DMS53 treated with DMSO at 0.1 percent for 48 hours (cell line): ENCODE results near the gene TBC1D8.
A peak's percentile ranks its signal among the peaks of the same experiment; 100 is the strongest.

Experiments
- DNase-seq: peaks from one replicate; lab custom pipeline; 2025; ENCODE audit not compliant: unreplicated experiment; lab: John Stamatoyannopoulos, UW

Gene TBC1D8

DNA sequence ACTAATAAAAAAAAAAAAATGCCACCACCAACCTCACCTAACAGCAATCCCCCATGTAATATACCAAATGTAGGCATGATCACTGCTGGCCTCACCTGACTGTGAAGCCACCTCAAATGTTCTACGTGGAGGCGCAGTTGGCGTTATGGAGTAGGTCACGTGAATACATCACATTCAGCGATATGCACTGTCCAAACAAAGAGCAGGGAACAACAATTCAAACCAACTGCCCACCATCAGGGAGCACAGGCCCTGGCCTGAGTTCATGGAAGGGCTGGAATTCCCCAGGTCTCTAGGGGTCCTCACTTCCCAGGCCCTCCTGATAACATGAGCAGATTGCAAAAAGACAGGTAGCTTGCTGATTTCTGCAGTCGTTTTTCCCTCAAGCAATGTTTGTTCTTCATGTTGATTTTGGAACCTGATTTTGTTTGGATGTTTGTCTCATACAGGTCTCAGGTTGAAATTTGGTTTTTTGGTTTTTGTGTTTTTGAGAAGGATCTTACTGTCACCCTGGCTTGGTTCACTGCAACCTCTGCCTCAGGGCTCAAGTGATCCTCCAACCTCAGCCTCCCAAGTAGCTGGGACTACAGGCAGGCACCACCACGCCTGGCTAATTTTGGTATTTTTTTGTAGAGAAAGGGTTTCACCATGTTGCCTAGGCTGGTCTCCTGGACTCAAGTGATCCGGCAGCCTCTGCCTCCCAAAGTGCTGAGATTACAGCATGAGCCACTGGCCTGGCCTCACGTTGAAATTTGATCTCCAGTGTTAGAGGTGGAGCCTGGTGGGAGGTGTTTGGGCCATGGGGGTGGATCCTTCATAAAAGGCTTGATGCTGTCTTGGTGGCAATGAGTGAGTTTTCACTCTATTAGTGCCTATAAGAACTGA is 15.5 kb downstream of the TBC1D8 start:
- DNase-seq: no peak

DNA sequence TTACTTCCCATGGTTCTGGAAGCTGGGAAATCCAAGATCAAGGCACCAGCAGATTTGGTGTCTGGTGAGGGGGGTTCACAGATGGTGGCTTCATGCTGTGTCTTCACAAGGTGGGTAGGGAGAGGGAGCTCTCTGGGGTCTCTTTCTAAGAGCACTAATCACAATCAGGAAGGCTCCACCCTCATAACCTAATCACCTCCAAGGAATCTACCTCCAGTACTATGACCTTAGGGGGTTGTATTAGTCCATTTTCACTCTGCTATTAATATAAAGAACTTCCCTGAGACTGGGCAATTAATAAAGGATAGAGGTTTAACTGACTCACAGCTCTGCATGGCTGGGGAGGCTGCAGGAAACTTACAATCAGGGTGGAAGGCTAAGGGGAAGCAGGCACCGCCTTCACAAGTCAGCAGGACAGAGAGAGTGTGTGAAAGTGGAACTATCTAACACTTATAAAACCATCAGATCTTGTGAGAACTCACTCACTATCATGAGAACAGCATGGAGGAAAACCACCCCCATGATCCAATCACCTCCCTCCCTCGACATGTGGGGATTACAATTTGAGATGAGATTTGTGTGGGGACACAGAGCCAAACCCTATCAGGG is 17.6 kb downstream of the TBC1D8 start:
- no peak for DNase-seq

DNA sequence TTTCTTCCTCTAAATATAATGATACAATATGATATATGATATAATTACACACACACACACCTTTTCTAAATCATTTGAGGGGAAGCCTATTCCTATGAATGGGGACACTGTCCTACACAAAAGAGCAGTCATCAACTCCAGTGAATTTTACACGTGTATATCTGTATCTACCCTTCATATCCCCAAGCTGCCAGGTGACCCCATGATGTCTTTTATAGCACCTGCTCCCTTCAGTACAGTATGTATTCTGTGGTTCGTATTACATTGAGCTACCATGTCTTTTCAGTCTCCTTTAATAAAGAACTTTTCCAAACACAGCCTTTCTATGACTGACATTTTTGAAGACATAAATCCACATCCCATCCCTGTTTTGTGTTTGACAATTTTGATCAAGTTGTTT is 19.0 kb downstream of the TBC1D8 start:
- DNase-seq: no peak

DNA sequence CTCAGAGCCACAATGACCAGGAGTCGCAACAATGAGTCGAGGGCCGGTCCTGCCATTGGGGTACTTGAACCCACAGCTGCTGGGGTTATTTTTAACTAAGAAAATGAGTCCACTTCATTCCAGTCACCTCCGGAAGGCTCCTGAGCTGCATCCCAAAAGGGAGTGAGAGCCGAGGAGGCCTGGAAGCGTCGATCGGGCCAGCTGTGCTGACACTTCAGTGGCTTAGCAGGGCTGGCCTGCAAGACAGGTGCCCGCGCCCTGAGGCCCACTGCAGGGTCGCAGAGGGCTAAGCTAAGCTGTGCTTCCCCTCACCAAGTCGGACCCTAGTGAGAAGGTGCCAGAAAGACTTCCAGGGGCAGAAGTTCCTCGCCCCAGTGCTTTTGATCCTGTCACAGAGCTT is 21.1 kb downstream of the TBC1D8 start:
- no peak for DNase-seq

DNA sequence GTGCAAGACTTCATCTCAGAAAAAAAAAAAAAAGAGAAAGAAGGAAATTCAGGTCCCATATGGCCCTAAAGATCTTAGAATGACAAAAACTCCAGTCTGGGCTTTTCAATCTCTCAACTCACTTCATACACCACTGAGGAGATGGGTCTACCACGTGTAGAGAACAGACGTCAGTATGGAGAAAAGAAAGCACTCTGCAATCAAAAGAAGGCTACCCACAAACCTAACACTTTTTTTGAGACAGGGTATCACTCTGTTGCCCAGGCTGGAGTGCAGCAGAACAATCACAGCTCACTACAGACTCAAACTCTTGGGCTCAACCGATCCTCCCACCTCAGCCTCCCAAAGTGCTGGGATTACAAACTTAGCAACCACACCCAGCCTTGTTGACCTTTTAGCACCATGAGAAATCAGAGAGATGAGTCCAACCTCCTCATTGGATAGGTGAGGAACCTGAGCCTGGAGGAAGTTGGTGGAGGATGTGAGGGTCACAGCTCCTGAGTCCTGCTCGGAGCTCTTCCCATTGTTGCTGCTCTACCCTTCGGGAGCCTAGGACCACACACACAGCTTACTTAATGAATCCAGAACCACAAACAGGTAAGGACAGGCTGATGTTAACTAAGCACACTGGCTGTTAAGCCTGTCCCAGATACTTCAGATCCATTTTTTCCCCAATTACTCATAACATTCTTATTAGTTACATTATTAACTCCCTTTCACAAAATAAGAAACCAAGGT is 23.7 kb downstream of the TBC1D8 start:
- peak; percentile 46 for DNase-seq

DNA sequence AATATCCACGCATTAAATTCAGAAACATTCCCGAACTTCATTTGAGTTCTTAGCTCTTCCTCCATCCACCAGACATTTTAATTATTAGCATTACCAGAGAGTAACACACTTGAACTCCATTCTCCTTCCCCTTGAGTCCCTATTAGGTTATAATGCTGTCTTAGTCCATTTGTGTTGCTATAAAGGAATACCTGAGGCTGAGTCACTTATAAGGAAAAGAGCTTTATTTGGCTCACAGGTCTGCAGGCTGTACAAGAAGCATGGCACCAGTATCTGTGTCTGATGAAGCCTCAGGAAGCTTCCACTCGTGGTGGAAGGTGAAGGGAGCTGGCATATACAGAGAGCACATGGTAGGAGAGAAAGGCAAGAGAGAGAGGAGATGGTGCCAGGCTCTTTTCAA is 25.4 kb downstream of the TBC1D8 start:
- no peak for DNase-seq

DNA sequence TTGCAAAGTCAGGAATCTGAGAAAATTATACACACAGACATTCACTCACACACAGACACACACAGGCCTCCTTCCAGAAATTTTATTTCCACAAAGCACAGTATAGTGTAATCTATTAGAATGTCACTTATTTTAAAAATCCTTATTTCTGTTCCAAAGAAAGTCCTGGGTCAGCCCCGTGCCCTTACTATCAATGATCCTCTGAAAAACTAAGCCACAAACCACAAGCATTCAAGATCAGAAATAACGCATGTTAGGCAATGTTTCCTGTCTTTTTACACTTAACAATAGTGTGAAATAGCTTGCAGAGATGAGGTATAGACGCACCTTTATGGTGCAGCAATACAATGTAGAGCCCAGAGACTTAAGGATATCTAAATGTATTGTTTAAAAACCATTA is 25.8 kb downstream of the TBC1D8 start:
- no peak for DNase-seq

DNA sequence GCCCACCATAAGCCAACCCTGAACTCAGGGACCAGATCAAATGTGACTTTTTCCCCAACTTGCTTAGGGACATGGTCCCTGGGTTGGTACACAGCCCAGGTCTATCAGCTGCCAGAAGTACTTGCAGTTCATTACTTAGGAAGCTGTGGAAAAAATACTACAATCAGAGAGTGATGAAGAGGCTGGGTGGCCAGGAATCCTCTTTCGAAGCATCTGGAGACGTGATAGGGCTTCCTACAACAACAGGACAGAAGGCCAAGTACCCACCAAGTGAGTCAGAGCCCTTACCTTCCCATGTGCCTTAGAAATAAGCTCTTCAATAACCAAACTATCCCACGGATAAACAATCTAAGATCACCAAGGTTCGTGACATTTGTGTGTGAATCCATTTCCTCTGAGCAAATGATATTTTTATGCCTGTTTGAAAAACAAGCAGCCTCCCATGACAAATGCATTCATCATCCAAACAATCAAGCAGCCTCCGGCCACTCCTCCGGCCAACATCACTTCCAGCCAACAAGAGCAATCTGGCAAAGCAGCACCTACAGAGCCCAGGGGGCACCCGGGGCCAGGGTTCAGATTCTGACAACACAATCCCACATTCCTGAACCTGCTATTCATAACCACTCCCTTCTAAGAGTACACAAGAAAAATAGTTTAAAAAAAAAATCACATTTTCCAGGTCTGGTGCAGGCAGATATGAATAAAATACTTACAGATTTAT is 26.4 kb downstream of the TBC1D8 start:
- peak; percentile 59 for DNase-seq

DNA sequence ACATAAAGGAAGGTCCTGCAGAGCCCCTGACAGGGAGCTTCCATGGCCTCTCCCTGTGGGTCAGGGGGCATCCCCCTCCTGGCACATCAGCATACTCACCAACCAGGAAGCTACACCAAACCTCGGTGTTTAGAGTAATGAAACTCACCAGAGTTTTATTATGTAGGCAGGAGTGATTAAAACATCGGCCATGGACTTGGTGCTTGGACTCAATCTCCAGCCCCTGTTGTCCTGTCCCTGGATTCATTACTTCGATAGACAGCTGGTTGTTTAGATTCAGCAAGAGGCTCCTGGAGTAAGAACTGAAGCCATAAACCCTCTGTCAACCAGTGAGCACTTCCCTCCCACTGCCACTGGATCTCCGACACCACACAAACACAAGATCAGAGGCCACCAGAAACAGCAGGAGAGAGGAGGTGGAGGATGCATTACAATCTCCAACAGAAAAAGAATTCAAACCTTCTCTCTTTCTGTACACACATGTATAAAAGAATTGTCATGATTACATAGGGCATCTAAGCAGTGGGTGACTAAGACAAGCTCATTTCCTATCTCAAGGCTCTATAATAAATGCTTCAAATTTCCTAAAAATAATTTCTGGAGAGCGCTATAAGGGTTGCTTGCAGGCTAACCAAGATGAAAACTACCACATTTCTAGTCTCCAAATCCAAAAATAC is 27.2 kb downstream of the TBC1D8 start:
- DNase-seq: no peak

DNA sequence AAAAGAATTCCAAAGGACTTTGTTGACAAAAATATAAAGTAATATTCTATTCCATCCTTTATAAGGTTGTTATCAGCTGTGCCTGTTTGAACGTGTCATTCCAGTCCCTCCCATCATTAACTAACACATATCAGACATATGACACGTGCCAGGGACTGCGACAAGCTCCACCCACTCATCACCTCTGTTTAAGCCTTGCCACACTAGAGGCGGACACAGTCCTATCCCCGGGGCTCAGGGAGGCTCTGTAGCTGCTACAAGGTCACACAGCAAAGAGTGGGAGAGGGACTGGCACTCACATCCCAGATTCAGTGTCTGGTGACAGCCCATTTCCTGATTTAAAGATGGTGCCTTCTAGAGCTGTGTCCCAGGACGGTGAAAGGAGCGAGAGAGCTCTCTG is 30.0 kb downstream of the TBC1D8 start:
- DNase-seq: peak; percentile 37

DNA sequence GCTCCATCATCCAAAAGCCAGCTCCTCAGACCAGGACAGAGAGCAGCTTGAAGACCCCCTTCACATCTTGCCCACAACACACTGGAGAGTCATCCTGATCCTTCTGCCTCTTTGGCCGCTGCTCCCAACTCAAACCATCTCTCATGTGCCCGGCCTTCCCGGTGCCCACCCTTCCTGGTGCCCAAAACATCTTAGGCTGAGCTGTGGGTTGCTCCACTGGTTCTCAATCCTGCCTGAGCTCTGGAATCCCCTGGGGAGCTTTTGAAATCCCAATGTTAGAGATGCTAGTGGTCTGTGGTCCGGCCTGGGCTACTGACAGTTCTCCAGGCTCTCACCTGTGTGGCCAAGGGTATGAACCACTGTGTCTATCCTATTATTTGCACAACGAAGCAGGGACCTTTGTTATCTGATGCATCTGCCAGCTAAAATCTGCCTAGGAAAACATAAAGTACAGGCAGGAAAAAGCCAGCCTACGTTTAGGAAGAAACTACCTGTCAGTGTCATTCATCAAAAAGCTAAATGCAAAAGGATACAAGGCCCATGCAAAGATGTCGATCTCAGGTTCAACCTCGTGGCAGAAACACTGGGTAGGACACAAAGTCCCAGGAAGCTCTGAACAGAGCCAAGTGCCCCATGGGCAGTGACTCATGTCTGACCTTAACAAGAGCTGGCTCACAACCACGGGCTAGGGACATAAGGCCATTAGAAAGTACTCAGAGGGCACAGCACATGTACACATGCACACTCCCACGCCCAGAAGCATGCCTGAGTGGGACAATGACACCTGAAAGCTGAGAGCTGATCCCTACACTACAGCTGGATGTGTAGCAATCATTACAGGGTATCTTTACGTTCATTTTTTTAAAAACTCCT is 30.8 kb downstream of the TBC1D8 start:
- DNase-seq: peak; percentile 94

DNA sequence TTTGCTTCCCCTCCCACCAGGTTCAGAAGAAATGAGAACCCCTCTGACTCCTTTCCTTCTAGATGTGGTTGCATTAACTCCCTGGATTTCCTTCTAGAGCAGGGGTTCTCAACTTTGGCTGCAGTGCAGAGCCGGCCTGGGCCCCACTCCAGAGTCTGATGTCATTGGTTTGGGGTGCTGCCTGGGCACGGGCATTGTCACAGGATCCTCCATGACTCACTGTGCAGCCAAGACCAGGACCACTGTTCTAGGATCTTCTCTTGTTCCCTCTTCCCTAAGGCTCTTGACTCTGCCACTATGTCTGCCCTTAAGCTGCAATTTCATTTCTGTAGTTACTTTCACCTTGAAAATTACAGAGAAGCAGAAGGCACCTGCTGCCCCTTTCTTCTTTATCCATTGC is 31.8 kb downstream of the TBC1D8 start:
- no peak for DNase-seq

DNA sequence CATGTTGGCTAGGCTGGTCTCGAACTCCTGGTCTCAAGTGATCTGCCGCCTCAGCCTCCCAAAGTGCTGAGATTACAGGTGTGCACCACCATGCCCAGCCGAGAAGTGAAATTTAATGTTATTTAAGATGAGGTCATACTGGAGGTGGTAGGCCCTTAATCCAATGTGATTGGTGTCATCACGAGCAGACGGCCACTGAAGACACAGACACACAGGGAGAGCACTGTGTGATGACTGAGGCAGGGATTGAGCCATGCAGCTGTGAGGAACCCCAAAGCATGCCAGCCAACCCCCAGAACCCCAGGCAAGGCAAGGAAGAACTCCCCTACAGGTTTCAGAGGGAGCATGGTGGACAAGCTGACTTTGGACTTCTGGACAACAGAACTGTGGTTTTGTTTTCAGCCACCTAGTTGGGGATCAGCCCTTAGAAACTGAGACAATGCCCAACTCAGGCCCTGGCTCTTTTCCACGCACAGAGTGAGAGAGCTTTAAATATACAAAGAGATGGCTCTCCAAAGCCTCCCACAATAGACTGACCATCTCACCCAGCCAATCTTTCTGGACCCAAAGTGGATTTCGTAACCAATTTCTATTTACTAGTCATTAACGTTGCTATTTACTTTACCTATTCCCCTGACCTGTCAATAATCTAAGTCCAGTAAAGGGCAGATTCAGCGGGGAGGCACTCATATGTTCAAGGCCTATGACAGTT is 34.2 kb downstream of the TBC1D8 start:
- DNase-seq: no peak

DNA sequence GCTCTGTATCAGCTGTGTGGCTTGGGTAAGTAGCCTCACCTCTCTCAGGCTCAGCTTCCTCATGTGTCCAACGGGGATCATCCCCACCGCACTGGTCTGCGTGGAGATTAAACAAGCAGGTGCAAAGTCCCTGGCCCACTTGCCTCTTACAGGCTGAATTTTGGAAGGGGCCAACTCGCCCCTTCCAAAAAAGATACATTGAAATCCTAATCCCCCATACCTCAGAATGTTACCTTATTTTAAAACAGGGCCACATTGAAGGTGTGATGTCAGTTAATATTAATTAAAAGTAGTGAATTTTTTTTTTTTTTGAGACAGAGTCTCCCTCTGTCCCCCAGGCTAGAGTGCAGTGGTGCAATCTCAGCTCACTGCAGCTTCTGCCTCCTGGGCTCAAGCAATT is 34.8 kb downstream of the TBC1D8 start:
- DNase-seq: no peak

DNA sequence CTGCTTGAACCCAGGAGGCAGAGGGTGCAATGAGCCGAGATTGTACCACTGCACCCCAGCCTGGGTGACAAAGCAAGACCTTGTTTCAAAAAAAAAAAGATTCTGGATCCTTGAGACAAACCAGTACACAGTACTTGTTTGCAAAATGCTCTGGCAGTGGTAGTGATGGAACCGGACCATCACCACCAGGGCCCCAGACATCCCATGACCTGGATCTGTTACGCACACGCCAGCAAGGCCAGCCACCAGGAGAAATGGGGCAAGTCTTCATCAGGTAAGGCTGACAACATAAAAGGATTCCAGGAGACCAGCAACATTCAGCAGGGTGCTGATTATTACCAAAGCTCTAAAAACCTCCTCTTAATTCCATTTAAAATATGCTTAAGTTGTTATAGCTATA is 35.5 kb downstream of the TBC1D8 start:
- no peak for DNase-seq

DNA sequence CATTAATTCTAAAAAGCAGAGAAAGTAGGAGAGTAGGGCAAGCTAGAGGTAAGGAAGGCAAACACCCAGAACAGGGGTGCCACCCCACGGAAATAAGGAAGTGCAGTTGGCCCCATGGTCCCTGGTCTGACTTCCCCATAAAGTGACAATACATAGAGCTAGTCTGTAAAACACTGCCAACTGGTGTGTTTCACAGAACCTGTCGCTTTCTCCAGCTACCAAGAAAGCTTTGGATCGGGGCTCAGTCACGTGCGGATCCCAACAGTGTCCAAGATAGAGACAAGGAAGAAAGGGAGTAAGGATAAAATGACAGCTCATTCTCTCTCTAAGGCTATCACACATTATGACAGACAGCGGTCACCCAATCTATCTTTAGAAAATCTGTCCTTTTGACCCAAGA is 36.4 kb downstream of the TBC1D8 start:
- DNase-seq: no peak

DNA sequence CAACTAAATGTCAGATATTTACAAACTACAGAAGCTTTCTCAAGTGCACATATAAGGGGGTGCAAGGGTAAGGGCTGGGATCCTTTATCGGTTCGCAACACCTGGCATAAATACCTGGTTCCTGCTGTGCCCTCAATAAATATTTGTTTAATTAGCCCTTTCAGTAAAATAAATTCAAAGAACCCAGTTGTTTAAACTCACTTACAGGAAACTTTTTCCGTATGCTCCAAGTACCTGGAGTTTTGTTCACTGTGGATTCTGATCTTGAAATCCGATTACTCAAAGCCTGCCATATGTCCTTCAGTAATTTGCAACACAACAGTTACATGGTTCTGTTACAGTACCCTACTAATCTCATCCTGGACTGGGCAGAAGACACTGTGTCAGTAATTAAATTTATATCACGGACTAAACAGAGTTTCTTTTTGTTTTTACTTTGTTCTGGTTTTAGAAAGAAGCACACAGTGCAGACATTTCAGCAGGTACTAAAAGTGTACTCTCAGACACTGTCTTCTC is 36.9 kb downstream of the TBC1D8 start:
- DNase-seq: peak; percentile 41

DNA sequence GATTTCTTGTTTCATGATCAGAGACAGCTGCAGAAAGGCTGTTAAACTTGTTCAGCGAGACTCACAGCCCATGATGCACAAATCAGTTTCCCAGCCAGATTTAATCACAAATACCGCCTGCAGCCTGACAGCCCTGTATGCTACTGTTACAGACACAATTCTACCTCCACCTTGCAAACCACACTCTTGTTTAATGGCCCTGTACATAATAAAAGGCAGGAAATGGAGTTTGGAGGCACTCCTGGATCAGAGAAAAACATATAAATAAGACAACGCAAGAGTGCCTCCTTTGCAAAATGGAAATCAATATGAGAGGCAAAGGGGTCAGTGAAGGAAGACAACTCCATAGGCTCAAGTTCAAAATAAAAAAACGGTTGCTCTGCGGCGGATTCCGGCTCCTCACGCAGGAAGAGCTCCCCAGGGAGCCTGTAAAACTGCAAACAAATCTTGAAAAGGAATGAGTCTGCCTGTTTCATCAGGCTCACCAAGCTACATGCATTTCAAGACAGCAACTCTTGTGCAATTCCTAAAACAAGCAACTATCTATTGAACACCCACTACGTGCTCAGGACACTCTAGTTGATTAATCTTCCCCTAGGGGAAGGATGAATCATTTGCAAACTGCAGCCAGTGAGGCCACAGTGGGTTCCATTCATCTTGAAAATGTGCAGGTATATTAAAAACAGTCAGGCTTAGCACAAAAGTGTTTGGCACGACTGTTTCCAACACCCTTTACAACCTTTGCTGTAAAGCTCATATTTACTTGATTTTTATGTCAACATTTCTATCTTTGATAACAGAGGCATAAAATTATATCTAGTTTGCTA is 37.5 kb downstream of the TBC1D8 start:
- DNase-seq: peak; percentile 54
